Measurements from ENCODE around the gene DST. TPM values are rescaled to one million over a fixed set of nuclear protein-coding genes. Genes with fewer than 3 reads are reported as not detected.
A peak's percentile ranks its signal among the peaks of the same experiment; 100 is the strongest.
"Not testable (repeated sequence)": the region's sequence is repeated elsewhere in the genome, so short reads cannot be mapped to it uniquely, and the experiment has no call there.

The DST gene
- total RNA-seq, 3 donors from 2014 or later: 2.3 to 4.7 (median 3.5) TPM

DNA sequence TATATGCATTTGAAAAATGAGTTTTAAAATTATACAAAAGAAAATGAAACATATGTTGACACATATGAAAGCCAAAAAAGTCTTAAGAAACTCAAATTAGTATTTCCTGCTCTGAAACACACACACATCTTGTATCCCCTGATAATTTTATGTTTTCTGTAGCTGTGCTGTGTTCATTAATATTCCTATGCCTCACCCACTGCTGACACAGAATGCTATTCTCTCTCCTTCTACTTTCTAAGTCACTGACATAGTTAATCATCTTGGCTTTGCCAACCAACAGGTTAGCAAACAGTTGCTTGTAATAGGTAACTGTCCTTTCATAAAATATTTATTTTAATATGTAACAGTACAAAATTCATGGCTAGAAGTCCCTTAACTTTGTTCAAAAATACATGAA lies 140.7 kb downstream of the DST start:
- Mint-ChIP-seq H3K27me3 (ENCODE audit: low read depth) (no peaks in the 10 kb centered on the region), H3K9me3 (no peaks in the 10 kb centered on the region), H3K4me1 (ENCODE audit: low read depth) (no peaks in the 10 kb centered on the region), H3K36me3 (ENCODE audit: insufficient read depth) (no peaks in the 10 kb centered on the region), H3K4me3 (no peak overlapping the region)
- no peak for ATAC-seq
- DNase-seq: no peak

DNA sequence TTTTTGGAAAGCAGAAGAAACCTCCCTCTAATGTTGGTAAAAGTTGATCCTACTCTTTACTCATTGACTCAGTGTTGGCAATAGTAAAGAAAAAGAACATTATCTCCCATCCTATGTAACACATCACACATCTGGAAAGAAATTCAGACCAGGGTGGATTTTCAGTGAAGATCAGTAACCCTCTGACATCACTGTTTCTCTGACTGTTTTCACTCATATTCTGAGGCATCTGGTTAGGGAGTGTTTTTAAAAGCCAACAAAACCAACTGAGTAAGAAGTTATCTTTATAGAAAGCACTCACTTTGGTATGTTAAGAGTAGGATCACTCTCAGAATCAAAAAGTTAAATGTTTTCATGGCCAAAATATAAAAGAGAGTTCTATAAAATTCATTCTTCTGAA lies 143.6 kb downstream of the DST start:
- no peak for DNase-seq
- no peaks in the 10 kb centered on the region for H3K9me3 Mint-ChIP-seq
- no peaks in the 10 kb centered on the region for H3K4me1 Mint-ChIP-seq (ENCODE audit: low read depth)
- ATAC-seq: no peak
- H3K36me3 Mint-ChIP-seq (ENCODE audit: insufficient read depth): no peaks in the 10 kb centered on the region
- no peaks in the 10 kb centered on the region for H3K27me3 Mint-ChIP-seq (ENCODE audit: low read depth)
- no peak overlapping the region for H3K4me3 Mint-ChIP-seq

DNA sequence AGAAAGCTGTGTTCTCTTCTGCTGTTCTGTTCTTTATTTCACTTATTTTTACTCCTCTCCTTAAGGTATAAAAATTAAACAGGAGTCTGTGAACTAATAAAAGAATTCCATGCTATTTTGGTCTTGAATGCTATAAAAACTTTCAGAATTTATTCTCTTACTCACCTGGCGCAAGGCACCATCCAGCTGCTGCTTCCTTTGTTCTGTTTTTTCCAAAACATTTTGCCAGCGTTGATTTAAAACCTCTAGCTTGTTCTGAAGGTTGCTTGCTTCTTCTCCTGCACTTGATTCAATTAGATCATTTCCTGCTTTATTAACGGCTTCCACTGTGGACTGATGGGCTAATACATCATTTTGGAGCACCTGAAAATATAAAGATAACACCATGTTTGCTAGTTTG lies 145.0 kb downstream of the DST start:
- DNase-seq (no peak), ATAC-seq (no peak)
- H3K36me3 Mint-ChIP-seq (ENCODE audit: insufficient read depth): no peaks in the 10 kb centered on the region
- no peaks in the 10 kb centered on the region for H3K9me3 Mint-ChIP-seq
- no peaks in the 10 kb centered on the region for H3K4me1 Mint-ChIP-seq (ENCODE audit: low read depth)
- H3K4me3 Mint-ChIP-seq: no peak overlapping the region
- no peaks in the 10 kb centered on the region for H3K27me3 Mint-ChIP-seq (ENCODE audit: low read depth)

DNA sequence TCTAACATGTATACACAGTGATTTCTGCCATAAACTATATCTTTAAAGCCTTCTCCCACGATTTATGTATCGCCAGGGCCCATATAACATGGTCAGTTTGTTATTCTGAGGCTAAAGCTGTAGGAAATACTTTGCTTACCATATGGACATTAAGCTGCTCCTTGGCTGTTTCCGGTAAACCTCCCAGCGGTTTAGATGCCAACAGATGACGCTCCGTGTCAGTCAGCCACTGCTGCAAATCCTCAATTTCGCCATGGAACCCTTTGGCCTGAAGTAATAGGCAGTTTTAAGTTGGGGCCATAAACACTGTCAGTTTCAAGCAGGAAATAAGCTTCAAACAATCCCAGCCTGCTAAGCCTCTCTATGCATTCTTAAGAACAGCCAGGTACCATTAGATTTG lies 145.4 kb downstream of the DST start:
- H3K9me3 Mint-ChIP-seq: no peaks in the 10 kb centered on the region
- ATAC-seq (no peak), DNase-seq (no peak)
- H3K4me3 Mint-ChIP-seq: no peak overlapping the region
- H3K36me3 Mint-ChIP-seq (ENCODE audit: insufficient read depth): no peaks in the 10 kb centered on the region
- H3K4me1 Mint-ChIP-seq (ENCODE audit: low read depth): no peaks in the 10 kb centered on the region
- H3K27me3 Mint-ChIP-seq (ENCODE audit: low read depth): no peaks in the 10 kb centered on the region

DNA sequence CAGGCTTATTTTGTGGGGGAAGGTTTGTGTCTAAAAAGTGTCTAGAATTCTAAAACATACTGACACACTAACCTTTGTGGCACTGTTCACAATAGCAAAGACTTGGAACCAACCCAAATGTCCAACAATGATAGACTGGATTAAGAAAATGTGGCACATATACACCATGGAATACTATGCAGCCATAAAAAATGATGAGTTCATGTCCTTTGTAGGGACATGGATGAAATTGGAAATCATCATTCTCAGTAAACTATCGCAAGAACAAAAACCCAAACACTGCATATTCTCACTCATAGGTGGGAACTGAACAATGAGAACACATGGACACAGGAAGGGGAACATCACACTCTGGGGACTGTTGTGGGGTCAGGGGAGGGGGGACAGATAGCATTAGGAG lies 146.0 kb downstream of the DST start:
- H3K9me3 Mint-ChIP-seq; H3K4me3 Mint-ChIP-seq; ATAC-seq; H3K36me3 Mint-ChIP-seq (ENCODE audit: insufficient read depth); H3K27me3 Mint-ChIP-seq (ENCODE audit: low read depth); DNase-seq; H3K4me1 Mint-ChIP-seq (ENCODE audit: low read depth): not testable (repeated sequence)

DNA sequence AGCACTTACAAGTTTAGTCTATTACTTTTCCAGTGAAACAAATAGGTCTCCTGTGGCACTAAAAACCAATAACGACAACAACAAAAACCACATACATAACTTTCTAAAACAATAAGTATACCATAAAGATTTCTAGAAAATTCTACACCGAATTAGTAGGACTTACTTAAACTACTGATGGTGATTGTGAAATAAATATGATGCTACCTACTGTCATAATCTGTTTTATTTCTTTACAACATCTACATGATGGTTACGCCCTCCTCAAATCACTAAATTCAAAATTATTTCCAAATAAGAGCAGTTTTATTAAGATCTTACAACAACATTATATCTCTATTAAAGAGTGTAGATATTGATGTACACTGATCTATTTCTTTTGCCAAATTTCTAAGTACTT lies 147.0 kb downstream of the DST start:
- Mint-ChIP-seq H3K9me3 (no peaks in the 10 kb centered on the region), H3K4me1 (ENCODE audit: low read depth) (no peaks in the 10 kb centered on the region)
- no peak for ATAC-seq

DNA sequence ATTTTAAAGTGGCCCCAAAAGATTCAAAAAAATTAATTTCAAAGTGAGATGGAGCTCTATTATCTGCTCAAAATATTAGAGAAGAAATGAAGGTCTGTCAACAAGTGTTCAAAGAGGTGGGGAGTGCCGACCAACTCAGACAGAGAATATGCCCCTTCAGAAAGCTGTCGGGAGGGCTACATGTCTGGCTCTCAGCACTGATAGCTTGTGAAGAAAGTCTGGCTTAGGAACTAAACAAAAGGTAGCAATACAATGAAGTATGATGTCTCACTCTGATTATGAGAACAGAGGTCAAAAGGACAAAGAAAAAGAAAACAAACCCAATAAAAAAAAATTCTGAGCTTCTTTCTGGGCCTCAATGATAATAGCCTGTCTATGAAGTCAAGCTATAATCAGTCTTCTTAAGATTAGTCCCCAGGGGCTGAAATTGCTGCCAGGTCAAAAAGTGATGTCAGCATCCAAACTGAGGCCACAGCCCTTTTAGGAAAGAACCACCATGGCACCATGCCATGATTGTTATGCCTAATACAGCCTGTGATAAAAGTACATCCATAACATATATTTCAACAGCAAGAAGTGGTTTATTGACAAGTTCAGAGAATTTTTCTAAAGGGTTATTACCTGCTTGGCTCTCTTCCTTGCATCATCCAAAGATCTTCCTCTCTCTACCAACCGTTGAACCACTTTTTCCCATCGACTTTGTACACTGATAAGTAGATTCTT lies 150.9 kb downstream of the DST start:
- no peak overlapping the region for H3K4me3 Mint-ChIP-seq
- no peaks in the 10 kb centered on the region for H3K27me3 Mint-ChIP-seq (ENCODE audit: low read depth)
- no peaks in the 10 kb centered on the region for H3K4me1 Mint-ChIP-seq (ENCODE audit: low read depth)
- DNase-seq (no peak), ATAC-seq (no peak)
- no peaks in the 10 kb centered on the region for H3K36me3 Mint-ChIP-seq (ENCODE audit: insufficient read depth)
- no peaks in the 10 kb centered on the region for H3K9me3 Mint-ChIP-seq

More for the DNA sequence above, 147.0 kb downstream of the DST start:
- DNase-seq: no peak
- Mint-ChIP-seq H3K4me3 (no peak overlapping the region), H3K36me3 (ENCODE audit: insufficient read depth) (no peaks in the 10 kb centered on the region), H3K27me3 (ENCODE audit: low read depth) (no peaks in the 10 kb centered on the region)

DNA sequence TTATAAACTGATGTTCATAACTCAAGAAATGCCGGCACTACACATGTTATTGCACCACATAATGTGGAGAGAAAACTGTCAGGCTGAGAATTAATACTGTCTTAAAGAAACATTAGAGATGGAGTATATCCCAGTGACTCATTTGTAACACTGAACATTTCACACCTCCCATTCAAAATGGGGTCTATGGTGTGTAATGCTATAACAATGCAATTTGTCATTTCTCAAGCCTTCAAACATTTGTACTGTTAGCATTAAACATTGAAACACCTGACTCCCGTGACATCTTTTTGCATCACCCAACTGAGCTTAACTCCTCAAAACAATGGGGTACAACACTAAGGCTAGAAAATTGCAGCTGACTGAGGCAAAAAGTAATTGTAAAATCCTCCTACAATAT lies 151.7 kb downstream of the DST start:
- no peaks in the 10 kb centered on the region for H3K4me1 Mint-ChIP-seq (ENCODE audit: low read depth)
- H3K4me3 Mint-ChIP-seq: no peak overlapping the region
- peak in 1 of 2 donors; percentile 34 for ATAC-seq
- DNase-seq: no peak
- no peaks in the 10 kb centered on the region for H3K9me3 Mint-ChIP-seq
- no peaks in the 10 kb centered on the region for H3K27me3 Mint-ChIP-seq (ENCODE audit: low read depth)
- H3K36me3 Mint-ChIP-seq (ENCODE audit: insufficient read depth): no peaks in the 10 kb centered on the region

DNA sequence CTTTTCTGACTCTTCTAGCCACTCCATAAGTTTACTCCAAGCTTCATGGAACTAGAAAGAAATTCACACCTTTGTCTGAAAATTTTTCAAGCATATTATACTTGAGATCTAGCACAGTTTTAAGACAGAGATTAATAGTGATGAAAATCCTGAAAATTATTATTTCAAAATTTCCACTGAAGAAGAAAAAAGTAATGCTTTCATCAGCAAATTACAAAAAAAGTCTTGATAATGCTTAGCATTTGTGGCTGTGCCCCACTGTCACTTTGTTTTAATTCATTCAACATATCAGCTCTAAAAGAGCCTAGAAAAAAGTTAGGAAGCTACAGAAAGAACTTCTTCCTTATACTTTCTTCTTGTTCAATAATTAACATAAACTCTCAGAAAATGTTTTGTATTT lies 153.1 kb downstream of the DST start:
- DNase-seq: no peak
- no peaks in the 10 kb centered on the region for H3K27me3 Mint-ChIP-seq (ENCODE audit: low read depth)
- ATAC-seq: no peak

DNA sequence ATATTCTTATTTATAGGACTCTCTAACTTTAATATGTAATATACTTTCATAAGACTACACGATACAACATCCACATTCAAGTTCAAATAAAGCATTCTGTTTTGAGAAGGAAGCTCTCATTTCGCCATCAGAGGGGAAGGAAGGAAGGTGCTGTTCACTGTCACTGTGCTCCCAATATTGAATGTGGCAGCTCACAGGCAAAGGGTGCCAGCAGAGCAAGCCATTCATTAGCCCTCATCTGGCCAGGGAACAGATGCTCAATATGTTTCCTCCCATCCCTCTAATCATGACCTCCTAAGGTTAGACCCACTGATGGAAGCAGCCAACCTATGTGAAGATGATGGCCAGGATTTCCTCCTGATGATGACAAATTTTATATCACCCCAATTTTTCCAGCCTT lies 154.4 kb downstream of the DST start:
- Mint-ChIP-seq H3K4me1 (ENCODE audit: low read depth) (no peaks in the 10 kb centered on the region), H3K27me3 (ENCODE audit: low read depth) (no peaks in the 10 kb centered on the region), H3K4me3 (no peak overlapping the region), H3K36me3 (ENCODE audit: insufficient read depth) (no peaks in the 10 kb centered on the region), H3K9me3 (no peaks in the 10 kb centered on the region)
- ATAC-seq (no peak), DNase-seq (no peak)

More for the DNA sequence above, 153.1 kb downstream of the DST start:
- H3K4me3 Mint-ChIP-seq: no peak overlapping the region
- H3K36me3 Mint-ChIP-seq (ENCODE audit: insufficient read depth): no peaks in the 10 kb centered on the region
- no peaks in the 10 kb centered on the region for H3K9me3 Mint-ChIP-seq
- H3K4me1 Mint-ChIP-seq (ENCODE audit: low read depth): no peaks in the 10 kb centered on the region

DNA sequence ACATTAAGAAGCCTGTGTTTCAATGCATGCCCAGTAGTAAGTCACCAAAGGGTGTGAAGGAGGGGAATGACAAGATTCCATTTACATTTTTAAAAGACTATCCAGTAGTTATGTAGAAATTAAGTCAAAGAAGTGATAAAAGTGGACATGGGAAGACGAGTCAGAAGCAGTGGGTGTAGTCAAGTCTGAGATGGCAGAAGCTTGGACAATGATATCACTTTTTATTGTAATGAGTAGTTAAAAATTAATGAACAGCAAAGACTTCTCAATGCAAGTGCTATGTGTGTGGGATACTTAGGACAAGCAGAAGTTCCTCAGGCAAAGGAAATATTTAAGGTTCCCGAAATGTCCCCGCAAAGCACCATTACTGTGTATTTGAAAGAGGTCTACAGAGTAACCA lies 156.0 kb downstream of the DST start:
- Mint-ChIP-seq H3K9me3 (no peaks in the 10 kb centered on the region), H3K27me3 (ENCODE audit: low read depth) (no peaks in the 10 kb centered on the region), H3K36me3 (ENCODE audit: insufficient read depth) (no peaks in the 10 kb centered on the region), H3K4me3 (no peak overlapping the region), H3K4me1 (ENCODE audit: low read depth) (no peaks in the 10 kb centered on the region)
- no peak for DNase-seq
- ATAC-seq: no peak

DNA sequence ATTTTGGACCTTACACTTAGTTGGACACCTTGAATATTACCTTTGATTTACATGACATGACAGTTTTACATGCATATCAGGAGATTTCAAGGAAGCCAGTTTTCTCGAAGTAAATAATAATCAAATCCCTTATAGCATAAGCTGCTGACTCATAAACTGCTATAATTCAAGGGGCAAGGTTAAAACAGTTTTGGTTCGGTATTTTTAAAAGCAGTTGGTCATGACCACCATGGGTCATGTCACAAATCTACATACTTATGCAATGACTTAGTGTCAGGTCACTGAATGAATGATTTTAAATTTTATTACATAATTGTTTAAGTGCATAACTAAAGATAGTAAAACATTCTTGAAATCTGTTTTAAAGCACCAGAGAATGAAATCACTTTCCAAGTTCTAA lies 158.0 kb downstream of the DST start:
- H3K27me3 Mint-ChIP-seq (ENCODE audit: low read depth): no peaks in the 10 kb centered on the region

DNA sequence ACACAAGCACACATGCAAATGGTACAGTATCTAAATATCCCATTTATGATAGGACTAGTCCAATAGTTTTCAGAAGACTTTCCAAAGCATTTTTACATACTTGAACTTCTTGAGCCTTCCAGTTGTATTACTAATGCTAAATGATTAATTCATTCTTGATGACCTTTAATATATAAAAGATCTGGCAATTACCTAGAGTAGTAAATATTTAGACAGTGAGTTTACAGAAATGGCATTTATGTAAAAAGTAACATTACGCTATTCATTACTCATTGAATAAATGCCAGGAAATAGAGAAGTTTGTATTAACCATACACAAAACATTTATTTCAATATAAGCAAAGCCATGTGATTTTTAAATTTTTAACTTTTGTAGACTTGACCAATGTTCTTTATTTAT lies 158.8 kb downstream of the DST start:
- no peak for DNase-seq
- no peak for ATAC-seq
- Mint-ChIP-seq H3K4me3 (no peak overlapping the region), H3K36me3 (ENCODE audit: insufficient read depth) (no peaks in the 10 kb centered on the region), H3K9me3 (peaks cover 7% of the 10 kb centered on the region), H3K27me3 (ENCODE audit: low read depth) (no peaks in the 10 kb centered on the region), H3K4me1 (ENCODE audit: low read depth) (no peaks in the 10 kb centered on the region)

More for the DNA sequence above, 158.0 kb downstream of the DST start:
- no peaks in the 10 kb centered on the region for H3K9me3 Mint-ChIP-seq
- H3K4me1 Mint-ChIP-seq (ENCODE audit: low read depth): no peaks in the 10 kb centered on the region
- no peak for DNase-seq
- H3K36me3 Mint-ChIP-seq (ENCODE audit: insufficient read depth): no peaks in the 10 kb centered on the region
- no peak for ATAC-seq
- no peak overlapping the region for H3K4me3 Mint-ChIP-seq

DNA sequence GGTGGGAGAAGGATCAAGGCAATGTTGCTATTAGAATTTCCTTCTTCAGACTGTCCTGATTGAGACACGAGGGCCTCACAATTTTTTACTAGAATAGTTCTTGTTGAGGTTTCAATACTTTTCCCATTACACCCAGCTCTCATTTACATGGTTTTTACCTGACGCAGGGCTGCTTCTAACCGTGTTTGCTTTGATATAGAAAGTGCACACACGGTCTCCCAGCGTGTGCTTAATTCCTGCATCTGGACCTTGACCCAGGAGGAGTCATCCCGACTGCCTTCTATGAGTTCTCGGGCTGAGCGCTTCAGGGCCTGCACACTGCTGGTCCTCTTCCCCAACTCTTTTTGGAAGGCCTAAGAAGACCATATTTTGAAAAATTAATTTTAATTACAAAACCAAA lies 160.2 kb downstream of the DST start:
- no peak overlapping the region for H3K4me3 Mint-ChIP-seq
- peaks cover 12% of the 10 kb centered on the region for H3K9me3 Mint-ChIP-seq
- H3K36me3 Mint-ChIP-seq (ENCODE audit: insufficient read depth): no peaks in the 10 kb centered on the region
- H3K27me3 Mint-ChIP-seq (ENCODE audit: low read depth): no peaks in the 10 kb centered on the region
- DNase-seq (no peak), ATAC-seq (no peak)
- no peaks in the 10 kb centered on the region for H3K4me1 Mint-ChIP-seq (ENCODE audit: low read depth)

DNA sequence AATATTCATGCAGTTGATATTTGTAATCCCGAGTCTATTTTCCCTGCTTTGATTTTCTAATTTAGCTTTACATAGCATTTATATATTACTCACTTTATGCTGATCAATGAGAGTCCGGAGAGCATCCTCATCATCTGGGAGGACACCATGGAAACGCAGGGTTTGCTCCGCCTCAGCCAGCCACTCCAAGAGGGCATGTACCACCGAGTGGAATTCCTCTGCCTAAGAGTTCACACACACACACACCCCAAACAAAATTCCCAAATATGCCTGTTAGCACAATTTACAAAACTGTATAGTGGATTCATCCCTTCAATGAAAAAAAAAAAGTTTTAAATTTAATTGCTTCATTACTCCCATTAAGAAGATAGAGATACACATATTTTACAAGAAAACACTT lies 160.7 kb downstream of the DST start:
- H3K27me3 Mint-ChIP-seq (ENCODE audit: low read depth): no peaks in the 10 kb centered on the region

More for the DNA sequence above, 160.7 kb downstream of the DST start:
- H3K4me3 Mint-ChIP-seq: no peak overlapping the region
- no peak for DNase-seq
- ATAC-seq: no peak
- no peaks in the 10 kb centered on the region for H3K36me3 Mint-ChIP-seq (ENCODE audit: insufficient read depth)
- H3K9me3 Mint-ChIP-seq: peaks cover 12% of the 10 kb centered on the region
- no peaks in the 10 kb centered on the region for H3K4me1 Mint-ChIP-seq (ENCODE audit: low read depth)

All from activated T-cell treated with anti-CD3 and anti-CD28 coated beads, Interleukin-2, amount 50 U/mL, for 4 hours (primary cell).